Progenitor cell of endocrine pancreas (in vitro differentiated cells): Measurements from ENCODE around the gene COL19A1. TPM values are rescaled to one million over a fixed set of nuclear protein-coding genes. Genes with fewer than 3 reads are reported as not detected.

Experiments used
- DNase-seq: peaks from one replicate; pipeline ENCODE4 v3.0.0; 2021; ENCODE audit warnings: low spot score; ENCODE audit not compliant: unreplicated experiment
- H3K27ac Mint-ChIP-seq: 2 replicates; pipeline ENCODE4 v1.8.0; 2021; ENCODE audit warnings: mild to moderate bottlenecking, moderate library complexity, mixed read lengths
- H3K27me3 Mint-ChIP-seq: 2 replicates; pipeline ENCODE4 v1.8.0; 2021; ENCODE audit warnings: mixed read lengths
- H3K36me3 Mint-ChIP-seq: 2 replicates; pipeline ENCODE4 v1.8.0; 2022; ENCODE audit warnings: mixed read lengths; ENCODE audit not compliant: insufficient read depth
- H3K4me1 Mint-ChIP-seq: 2 replicates; pipeline ENCODE4 v1.8.0; 2021; ENCODE audit warnings: low read depth, mixed read lengths
- H3K4me3 Mint-ChIP-seq: 2 replicates; pipeline ENCODE4 v1.8.0; 2021; ENCODE audit warnings: low read depth, mild to moderate bottlenecking, moderate library complexity, mixed read lengths
- H3K9me3 Mint-ChIP-seq: 2 replicates; pipeline ENCODE4 v1.8.0; 2021; ENCODE audit warnings: low read depth, mixed read lengths
- CTCF ChIP-seq: fragments of 200-600 bp; sonication (generic); IDR thresholded peaks from one replicate; pipeline ENCODE4 v1.5.0; 2021; ENCODE audit warnings: antibody characterized with exemption, mild to moderate bottlenecking; ENCODE audit not compliant: unreplicated experiment
- long read RNA-seq: library from polyadenylated mRNA; unstranded; transcript quantifications from one replicate; pipeline ENCODE4 v2.0.0, GENCODE V29; 2020
- total RNA-seq: library from RNA; stranded (reverse); gene quantifications from 2 replicates; pipeline ENCODE4 v1.2.1, GENCODE V29; 2021

The COL19A1 gene
- total RNA-seq: 2.3 and 3.5 TPM in 2 replicates
- long read RNA-seq, full-length matches to known transcripts: 1 of 16 reads
- long read RNA-seq, partial matches to known transcripts: 6 of 16 reads
- long read RNA-seq, other reads (novel, unspliced or antisense): 9 of 16 reads

- H3K4me1 Mint-ChIP-seq: peaks cover 14% of the 10 kb centered on the region
- H3K27ac Mint-ChIP-seq: peak within 1 kb of the TSS; percentile 71
- H3K36me3 Mint-ChIP-seq: no peaks in the 10 kb centered on the region
- no peaks in the 10 kb centered on the region for H3K9me3 Mint-ChIP-seq
- DNase-seq: peak; percentile 11
- H3K4me3 Mint-ChIP-seq: peak within 1 kb of the TSS; percentile 79
- peaks cover 9% of the 10 kb centered on the region for H3K27me3 Mint-ChIP-seq
- no peak for TF ChIP-seq CTCF
Observed at GRCh38 chr6:69866351-69866769, at the start of gene COL19A1. Gene COL19A1 (plus strand): TSS chr6:69866556. CDS start chr6:69879568, 13,012 bp downstream.

DNA sequence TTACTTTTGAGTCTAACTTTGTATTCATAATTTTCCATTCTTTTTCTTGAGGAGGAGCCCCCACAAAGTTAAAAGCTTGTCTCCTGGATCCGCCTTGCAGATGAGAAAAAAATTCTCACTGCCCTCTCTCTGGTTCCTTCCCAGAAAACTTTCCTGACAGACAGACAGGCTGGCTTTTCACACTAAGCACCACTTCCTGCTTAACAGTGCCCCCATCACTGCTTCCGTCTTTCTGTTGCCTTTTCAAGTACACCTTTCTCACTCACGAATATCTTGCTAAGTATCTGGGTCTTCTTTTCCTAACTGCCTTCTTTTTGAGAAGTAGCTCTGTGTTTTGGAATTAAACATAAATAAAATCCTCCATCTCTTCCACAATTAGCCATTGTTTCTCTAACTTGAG, 49.8 kb upstream of the COL19A1 start:
- H3K36me3 Mint-ChIP-seq: no peaks in the 10 kb centered on the region
- H3K4me3 Mint-ChIP-seq: no peak overlapping the region
- H3K9me3 Mint-ChIP-seq: no peaks in the 10 kb centered on the region
- no peak for DNase-seq
- no peak overlapping the region for H3K27ac Mint-ChIP-seq
- TF ChIP-seq CTCF: no peak
- peaks cover 25% of the 10 kb centered on the region for H3K4me1 Mint-ChIP-seq
- no peaks in the 10 kb centered on the region for H3K27me3 Mint-ChIP-seq

DNA sequence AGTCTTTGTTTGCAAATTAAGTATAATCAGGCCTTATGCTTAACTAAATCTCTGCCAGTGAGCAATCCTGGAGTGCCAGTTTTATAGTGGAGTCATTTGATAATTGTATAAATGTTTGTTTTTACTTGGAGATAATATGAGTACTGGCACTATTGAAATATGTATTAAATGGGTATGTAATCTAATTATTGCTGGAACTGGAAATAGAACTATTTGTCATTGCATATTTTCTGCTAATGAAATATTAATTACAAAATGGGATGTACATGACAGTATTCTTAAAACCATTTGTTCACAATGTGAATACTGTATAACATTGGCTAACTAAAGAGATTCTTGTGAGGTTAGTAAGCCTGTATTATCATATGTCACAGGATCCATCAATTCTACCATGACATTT, 49.0 kb upstream of the COL19A1 start:
- no peaks in the 10 kb centered on the region for H3K9me3 Mint-ChIP-seq
- H3K4me1 Mint-ChIP-seq: peaks cover 25% of the 10 kb centered on the region
- H3K4me3 Mint-ChIP-seq: no peak overlapping the region
- no peak for DNase-seq
- H3K27ac Mint-ChIP-seq: no peak overlapping the region
- TF ChIP-seq CTCF: no peak
- H3K27me3 Mint-ChIP-seq: no peaks in the 10 kb centered on the region
- no peaks in the 10 kb centered on the region for H3K36me3 Mint-ChIP-seq

DNA sequence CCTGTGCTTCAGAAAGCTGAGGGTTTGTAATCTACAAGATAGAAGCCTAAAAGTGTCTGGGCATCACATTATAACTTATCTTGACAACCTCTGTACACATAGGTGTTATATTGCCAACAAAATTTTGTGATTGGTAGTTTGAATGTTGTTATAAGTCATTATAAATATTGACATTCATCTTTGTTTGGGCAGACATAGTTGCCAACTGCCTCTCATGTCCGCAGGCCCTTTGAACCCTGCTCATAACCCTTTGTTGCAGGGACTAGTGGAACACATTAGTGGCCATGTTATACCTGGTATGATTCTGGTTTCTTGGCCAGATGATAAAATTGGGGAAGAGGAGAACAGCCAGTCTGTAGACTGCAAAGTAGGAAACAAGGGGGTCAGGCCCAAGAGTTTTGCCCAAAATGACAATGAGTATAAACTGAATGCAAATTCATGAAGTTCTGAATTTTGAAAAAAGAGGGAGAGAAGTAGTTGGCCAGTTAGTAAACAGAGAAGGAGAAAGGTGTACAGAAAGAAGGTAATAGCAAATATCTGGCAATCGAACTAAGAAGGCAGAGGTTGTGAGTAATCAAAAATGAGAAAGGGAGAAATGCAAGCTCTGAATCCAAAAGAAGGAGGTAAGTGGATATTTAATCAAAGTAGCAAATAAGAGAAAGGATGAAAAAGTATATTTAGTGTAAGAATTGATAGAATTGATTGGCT, 48.0 kb upstream of the COL19A1 start:
- no peaks in the 10 kb centered on the region for H3K36me3 Mint-ChIP-seq
- H3K27ac Mint-ChIP-seq: peak overlapping the region; percentile 8
- H3K9me3 Mint-ChIP-seq: no peaks in the 10 kb centered on the region
- no peak overlapping the region for H3K4me3 Mint-ChIP-seq
- H3K27me3 Mint-ChIP-seq: no peaks in the 10 kb centered on the region
- no peak for TF ChIP-seq CTCF
- no peak for DNase-seq
- H3K4me1 Mint-ChIP-seq: peaks cover 16% of the 10 kb centered on the region

- Mint-ChIP-seq H3K4me3 (no peak overlapping the region), H3K9me3 (no peaks in the 10 kb centered on the region), H3K36me3 (no peaks in the 10 kb centered on the region), H3K27ac (no peak overlapping the region), H3K4me1 (peaks cover 14% of the 10 kb centered on the region), H3K27me3 (no peaks in the 10 kb centered on the region)
- TF ChIP-seq CTCF: no peak
- no peak for DNase-seq
Observed at GRCh38 chr6:69819138-69819537, 47.2 kb upstream of the COL19A1 start.
